SHP77 (cell line): ENCODE measurements around the gene ATXN3.
"Not testable (repeated sequence)": the region's sequence is repeated elsewhere in the genome, so short reads cannot be mapped to it uniquely, and the experiment has no call there.

ENCODE experiments used
- DNase-seq, 2 experiments: peaks; one replicate each; lab custom pipeline; 2025; lab: John Stamatoyannopoulos, UW

The ATXN3 gene

DNA sequence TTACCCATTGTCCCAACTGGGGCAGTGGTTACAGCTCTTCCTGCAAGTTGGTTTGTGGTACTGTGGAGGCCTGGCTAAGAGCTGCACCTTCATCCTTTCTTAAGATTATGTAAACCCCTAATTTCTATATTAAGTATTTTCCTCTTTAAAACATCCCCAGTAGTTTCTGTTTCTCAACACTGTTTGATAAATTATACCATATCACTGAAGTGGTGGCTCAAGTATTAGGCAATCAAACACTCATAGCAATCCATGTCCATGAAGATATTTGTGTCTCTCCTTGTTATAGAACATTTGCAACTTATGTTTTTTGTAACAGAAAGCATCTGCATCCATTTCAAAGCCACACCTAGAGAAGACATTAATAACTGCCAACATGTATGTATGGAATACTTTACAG is 31.8 kb downstream of the ATXN3 start:
- DNase-seq = no peak

DNA sequence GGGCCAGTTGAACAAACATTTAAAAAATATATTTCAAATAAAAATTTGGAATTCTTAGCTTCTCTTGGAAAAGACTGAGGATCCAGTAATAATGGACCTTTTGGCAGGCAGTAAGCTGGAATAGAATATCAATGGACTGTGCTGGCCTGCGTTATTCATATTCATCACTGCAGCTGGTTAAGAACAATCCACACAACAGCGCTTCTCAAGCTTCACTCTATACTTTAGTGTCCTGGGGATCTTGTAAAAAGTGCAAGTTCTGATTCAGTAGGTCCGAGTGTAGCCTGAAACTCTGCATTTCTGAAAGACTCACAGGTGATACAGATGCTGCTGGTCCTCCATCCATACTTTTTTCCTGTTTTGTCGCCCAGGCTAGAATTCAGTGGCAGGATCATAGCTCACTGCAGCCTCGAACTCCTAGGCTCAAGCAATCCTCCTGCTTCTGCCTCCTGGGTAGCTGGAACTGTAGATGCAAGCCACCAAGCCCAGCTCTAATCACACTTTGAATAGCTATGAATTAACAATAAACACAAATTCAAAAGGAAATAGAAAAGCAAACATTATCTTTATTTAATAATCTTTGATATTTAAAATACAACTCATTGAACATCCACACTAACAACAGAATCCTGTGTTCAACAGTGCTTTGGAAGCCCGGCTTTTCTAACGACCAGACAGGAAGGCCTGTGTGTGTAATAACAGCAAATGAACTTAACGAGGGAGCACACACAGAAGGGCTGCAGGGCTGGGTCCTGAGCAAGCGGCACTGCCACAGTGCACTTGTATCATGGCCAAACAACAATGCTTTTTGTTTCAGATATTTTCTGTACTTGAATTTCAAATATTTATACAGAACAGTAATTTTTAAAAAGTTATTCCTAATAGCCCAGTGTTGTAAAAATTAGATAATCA is 48.1 kb downstream of the ATXN3 start:
- no peak for DNase-seq

DNA sequence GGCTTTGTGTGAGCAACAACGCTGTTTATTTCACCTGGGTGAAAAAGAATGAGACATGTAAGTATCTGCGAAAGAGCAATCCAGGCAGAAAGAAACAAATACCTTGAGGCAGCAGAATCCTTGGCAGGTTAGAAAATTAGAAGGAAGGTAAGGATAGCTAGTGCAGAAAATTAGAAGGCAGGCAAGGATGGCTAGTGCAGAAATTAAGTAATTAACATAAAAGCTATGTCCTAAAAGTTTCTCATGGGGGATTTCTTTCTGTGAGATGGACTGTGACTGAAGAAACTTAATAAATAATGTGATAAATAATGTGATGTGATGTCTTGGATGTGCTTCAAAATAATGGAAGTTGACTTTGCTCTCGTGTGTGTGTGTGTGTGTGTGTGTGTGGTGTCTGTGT is 56.6 kb downstream of the ATXN3 start:
- DNase-seq = no peak

DNA sequence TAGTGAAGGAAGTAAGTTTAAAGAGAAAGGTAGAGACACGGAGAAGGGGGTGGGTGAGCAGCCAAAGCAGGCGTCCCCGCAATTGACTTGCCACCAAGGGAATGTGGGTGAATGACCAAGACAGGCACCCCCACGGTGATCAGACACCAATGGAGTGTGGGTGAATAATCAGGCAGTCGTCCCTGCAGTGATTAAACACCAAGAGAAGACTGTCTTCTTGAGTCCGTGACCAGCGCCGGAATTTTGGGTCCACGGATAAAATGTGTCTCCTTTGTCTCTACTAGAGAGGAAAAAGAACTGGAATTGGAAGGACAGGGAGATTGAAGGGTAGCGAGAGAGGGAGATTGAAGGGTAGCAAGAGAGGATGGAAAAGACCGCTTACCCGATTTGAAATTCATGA is 57.2 kb downstream of the ATXN3 start:
- not testable (repeated sequence) for DNase-seq

DNA sequence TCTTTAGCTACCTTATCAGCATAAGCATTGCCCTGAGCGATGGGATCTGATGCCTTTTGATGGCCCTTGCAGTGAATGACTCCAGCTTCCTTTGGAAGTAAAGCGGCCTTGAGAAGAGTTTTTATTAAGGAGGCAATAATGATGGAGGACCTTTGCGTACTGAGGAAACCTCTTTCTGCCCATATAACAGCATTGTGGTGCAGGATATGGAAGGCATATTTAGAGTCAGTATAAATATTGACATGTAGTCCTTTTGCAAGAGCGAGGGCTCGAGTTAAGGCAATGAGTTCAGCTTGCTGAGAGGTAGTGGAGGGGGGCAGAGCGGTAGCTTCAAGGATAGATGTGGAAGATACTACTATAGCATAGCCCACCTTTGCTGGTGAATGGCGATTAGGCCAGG is 60.5 kb downstream of the ATXN3 start:
- DNase-seq = not testable (repeated sequence)

DNA sequence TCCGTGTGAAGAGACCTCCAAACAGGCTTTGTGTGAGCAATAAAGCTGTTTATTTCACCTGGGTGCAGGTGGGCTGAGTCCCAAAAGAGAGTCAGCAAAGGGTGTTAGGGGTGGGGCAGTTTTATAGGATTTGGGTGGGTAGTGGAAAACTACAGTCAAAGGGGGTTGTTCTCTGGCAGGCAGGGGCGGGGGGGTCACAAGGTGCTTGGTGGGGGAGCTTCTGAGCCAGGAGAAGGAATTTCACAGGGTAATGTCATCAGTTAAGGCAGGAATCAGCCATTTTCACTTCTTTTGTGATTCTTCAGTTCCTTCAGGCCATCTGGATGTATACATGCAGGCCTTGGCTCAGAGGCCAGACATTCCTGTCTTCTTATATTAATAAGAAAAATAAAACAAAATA is 64.6 kb downstream of the ATXN3 start:
- not testable (repeated sequence) for DNase-seq

DNA sequence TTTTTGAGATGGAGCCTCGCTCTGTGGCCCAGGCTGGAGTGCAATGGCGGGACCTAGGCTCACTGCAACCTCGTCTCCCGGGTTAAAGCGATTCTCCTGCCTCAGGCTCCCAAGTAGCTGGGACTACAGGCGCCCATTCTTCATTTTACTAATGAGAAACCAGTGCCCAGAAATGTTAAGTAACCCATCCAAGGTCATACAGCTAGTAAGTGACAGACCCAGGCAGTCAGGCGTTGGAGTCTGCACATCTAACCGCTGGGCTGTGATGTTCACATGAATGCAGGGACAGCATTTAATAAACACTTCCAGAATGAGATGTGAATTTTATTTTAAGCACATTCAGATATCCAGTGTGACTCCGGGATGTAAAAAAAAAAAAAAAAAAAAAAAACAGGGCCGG is 65.2 kb downstream of the ATXN3 start:
- DNase-seq = peak in 1 of 2 experiments; percentile 2

DNA sequence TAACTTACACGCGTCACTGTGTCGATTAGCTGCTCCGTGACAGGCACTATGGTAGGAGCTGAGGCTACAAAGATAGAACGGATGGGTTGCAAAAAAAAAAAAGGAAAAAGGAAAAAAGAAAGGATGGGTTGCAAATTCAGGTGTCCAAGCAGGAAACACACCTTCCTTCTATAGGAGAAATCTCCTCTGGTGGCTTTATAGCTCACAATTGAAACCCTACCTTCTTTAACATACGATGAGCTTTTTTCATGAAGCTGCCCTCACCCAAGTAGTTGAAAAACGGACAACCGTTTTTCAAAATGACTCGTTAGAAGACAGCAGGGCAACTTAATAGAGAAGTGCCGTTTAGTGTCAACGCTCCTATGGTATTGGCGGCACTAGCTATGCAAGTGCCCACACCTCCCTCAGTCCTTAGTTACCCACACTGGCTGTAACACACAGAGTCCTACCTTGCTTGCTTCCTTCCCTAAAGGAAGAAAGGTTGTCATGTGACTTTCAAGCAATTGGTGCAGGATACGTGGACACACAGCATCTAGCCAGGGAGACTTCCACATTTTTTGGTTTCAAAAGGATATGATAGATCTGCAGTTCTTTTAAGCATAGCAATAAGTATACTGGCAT is 65.8 kb downstream of the ATXN3 start:
- peak; percentile 23 to 43 for DNase-seq

DNA sequence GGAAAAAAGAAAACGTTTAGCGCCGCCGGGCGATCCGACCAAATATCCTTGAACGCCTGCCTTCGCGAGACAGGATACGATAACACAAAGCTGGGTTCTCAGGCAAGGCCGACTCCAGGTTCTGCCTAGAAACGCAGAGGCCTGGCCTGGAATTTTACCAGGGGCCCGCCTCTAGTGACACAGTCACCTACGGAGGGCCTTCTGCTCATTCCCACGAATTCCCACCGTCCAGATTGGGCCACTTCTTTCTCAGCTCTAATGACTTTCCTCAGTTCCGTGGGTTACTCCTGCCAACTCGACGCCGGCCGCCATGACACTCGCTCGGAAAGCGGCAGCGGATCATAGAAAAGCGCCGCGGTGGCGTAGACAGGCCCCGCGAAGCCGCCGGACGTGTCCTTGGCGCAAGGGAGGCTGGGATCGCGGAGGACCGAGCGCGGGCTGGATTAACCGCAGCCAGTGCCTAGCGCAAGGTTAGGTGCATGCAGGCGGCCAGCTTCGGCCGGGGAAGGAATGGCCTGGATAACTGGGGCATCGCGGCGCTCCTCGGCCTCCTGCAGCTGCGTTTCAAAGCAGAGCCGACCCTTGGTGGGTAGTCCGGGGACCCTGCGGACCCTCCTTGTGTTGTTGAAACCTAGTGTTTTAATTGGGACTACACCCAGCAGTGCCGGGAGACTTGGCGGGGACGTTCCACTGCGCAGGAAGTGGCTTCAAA is 66.5 kb downstream of the ATXN3 start, which contains the start of gene TRIP11:
Gene TRIP11 (minus strand): TSS at position 341 of the 712 bp plus-strand sequence. CDS start 374 bp downstream, outside the sequence.
- DNase-seq = peak; percentile 86 to 89

DNA sequence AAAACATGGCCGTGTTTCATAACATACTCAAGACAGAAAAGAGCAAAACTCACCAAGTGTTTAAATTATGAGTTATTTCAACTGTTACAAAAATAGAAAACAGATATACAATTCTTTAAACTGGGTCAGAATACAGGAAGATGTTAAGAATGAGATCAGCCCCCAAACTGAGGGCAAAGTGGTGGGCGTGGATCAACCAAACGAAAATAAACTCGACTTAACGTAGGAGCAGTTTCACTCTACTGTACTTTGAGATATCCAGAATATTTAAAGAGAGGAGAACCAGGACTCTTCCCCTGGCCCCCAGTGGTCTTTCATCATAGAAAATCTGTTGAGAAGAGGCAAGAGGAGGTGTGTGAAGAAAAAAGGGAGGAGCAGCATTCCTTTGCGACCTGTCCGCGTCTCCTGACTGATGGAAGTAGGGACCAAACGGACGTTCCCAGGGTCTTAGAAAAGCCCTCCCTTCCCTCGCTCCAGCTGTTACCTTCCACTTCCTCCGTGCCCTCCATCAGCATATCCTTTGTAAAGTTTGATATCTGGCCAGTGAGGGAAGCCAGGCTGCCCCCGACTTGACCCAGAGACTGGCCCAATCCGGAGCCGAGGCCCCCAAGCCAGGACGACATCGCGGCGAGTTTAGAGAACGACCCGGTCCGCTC is 67.2 kb downstream of the ATXN3 start:
- peak; percentile 0 to 36 for DNase-seq

DNA sequence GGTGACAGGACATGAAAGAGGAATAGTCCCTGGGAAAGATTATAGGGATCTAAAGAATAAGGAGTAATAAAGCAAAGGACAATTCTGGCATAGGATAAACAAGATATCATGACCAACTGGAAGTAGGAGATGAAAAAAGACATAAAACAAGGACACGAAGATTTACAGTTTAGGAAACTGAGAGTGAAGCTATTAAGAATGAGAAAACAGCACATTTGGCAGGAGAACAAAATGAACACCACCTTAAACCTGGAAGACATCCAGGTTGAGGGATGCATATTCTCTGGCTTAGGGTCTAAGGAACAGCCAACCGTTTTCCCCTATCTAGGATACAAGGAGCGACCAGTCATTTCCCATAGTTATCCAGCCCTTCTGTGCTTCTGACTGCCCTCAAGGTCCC is 68.4 kb downstream of the ATXN3 start:
- DNase-seq = no peak

DNA sequence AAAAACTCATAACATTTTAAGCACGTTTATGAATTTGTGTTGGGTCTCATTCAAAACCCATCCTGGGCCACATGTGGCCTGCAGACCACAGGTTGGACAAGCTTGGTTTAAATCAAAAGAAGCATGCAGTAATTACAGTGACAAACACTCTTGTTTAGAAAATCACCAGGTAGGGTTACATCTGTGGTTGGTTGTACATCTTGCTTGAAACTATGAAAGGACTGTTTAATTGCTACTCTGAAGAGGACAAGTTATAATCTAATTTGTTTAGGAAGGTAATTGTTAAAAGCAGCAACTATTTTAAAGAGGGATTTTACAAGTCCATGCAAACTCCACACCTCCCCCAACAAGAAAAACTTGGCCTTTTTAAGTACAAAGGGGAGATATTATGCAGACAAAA is 70.5 kb downstream of the ATXN3 start:
- DNase-seq = no peak

DNA sequence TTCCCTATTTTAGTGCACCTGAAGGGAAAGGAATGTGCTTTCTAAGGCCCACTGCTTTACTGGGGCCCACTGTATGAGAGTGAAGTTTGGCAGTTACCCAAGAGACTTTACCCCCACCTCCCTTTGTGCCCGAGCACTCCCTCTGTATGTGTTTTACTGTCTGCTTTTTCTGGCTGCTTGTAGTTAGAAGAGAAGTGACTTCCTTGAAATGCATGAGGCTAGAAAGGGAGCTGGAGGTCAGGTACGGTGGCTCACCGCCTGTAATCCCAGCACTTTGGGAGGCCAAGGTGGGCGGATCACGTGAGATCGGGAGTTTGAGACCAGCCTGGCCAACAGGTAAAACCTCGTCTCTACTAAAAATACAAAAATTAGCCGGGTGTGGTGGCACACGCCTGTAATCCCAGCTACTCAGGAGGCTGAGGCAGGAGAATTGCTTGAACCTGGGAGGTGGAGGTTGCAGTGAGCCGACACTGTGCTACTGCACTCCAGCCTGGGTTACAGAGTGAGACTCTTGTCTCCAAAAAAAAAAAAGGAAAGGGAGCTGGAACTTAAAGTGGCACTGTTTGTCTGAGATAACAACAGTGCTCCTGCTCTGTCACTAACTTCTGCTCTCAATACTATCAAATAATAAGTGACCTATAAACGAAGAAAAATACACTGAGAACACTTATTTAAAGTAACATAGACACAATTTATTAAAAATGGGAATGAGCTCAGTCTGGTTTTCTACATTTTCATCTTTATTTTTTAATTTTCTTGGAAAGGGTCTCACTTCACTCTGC is 72.3 kb downstream of the ATXN3 start:
- DNase-seq = no peak

DNA sequence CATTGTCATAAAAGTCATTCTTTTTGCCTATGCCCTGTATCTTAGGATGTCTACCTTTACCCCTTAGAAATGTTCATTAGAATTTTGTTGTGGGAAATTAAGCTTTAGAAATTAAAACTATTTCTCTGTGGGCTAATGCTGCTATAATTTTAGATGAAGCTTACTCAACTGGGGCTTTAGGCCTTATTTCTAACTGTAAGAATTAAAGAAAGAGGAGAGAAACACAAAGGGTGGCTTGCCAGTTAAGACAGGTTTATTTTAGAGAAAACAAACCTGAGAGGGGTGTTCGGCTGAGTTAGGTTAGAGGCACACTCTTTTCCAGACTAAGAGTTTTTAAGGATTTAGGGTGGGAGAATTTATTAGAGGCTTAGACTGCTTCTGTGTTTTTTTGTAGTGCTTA is 72.9 kb downstream of the ATXN3 start:
- DNase-seq = no peak

DNA sequence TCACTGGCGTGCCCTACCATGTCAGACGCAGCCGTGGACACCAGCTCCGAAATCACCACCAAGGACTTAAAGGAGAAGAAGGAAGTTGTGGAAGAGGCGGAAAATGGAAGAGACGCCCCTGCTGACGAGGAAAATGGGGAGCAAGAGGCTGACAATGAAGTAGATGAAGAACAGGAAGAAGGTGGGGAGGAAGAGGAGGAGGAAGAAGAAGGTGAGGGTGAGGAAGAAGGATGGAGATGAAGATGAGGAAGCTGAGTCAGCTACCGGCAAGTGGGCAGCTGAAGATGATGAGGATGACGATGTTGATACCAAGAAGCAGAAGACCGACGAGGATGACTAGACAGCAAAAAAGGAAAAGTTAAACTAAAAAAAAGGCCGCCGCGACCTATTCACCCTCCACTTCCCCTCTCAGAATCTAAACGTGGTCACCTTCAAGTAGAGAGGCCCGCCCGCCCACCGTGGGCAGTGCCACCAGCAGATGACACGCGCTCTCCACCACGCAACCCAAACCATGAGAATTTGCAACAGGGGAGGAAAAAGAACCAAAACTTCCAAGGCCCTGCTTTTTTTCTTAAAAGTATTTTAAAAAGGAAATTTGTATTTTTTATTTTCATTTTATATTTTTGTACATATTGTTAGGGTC is 79.7 kb downstream of the ATXN3 start:
- DNase-seq = no peak

DNA sequence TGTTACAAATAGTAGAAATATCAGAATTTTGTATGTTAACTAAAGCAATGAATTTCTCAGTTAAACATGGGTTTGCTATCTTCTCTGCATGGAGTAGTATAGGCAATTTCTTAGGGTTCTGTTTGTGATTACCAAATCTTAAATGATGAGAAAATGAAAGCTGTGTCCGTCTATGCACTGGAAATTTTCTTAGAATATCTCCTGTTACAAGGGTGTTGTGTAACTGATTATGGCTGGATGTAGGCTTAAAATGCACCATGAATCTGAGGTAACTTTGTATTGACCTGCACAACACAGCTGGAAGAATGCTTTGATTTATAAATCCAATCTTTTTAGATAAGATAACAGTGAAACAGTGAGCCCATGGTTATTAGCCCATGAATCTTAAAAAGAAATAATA is 84.3 kb downstream of the ATXN3 start:
- DNase-seq = no peak

DNA sequence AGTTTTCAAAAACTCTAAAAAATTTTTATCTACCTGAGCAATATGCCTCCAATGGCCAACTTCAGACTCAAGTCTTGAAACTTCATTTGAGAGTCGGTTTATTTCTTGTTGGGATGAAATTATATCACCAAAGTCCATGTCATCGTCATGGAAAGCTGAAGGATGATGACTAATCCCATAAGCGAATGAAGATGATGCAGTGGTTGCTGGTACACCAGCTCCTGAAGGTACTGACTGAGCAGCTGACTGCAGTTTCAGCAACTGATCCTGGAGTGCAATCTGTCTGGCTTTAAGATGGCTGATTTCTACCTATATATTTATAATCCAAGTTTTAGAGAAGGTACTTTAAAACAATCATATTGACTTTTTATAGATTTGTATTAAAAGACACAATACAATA is 84.9 kb downstream of the ATXN3 start:
- no peak for DNase-seq

DNA sequence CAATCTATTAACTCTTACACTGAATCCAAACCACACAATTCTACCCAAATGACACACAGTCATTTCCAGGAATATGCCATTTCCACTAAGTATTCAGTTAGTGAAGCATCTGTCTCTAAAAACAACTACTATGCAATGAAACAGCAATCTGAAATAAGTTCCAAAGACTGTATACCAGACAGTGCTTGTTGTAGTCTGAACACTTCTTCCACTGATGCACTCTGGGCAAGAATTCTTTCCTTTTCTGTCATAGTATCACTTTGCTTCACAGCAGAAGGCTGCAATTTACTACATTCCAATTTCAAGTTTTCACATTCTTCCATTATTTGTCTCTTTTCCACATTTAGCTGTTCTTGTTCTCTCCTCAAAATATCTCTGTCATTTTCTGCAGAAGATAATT is 92.3 kb downstream of the ATXN3 start:
- no peak for DNase-seq

DNA sequence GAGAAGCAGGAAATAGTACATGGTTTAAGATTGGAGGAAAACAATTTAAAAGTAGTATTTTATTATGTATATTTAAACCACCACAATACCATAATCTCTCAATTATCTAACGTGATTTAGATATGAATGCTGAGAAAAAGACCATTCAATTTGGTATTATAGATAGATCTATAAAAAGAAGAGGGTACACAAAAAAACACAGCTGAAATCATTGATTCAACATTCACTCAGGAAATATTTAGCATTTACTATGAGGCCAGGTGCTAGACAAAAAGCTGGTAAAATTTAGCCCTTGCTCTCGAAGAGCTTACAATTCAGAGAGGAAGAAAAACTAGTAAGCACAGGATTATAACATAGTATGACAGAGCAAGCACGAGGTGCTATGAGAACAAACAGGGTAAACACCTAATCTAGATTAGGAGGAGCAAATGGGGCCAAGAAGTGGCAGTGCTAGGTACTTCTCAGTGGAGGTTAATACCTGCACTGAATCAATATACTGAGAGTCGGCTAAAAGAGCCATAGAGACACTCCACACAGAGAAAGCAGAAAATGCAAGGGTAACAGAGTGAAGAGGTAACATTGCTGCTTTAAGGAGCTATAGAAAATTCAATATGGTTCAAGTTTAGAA is 94.1 kb downstream of the ATXN3 start:
- no peak for DNase-seq

DNA sequence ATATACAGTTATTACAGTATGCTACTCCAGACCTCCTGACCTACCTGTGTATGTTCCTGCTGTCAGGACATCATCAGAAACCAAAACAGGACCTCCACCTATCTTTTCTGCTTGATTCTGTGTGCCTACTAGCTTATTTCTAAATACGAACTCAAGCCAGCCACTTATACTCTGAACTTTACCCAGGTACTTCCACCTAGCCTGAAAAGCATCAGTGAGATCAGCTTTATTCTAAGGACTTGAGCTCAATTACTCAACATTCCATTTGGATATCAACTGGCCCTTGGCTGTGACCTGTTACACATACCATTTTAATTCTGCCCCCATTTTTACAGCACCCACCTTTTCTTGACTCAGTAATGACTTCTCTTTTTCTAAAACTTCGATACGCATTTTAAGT is 95.7 kb downstream of the ATXN3 start:
- DNase-seq = no peak
